GM12801 (cell line): ENCODE data around the gene ATG12.

Experiments used
- TF ChIP-seq, protein P1 (sequence below): IDR thresholded peaks from one replicate; pipeline ENCODE4 v1.5.1; 2011; ENCODE audit warnings: control low read depth; ENCODE audit not compliant: insufficient read length; ENCODE audit errors: extremely low read depth

Gene ATG12

DNA sequence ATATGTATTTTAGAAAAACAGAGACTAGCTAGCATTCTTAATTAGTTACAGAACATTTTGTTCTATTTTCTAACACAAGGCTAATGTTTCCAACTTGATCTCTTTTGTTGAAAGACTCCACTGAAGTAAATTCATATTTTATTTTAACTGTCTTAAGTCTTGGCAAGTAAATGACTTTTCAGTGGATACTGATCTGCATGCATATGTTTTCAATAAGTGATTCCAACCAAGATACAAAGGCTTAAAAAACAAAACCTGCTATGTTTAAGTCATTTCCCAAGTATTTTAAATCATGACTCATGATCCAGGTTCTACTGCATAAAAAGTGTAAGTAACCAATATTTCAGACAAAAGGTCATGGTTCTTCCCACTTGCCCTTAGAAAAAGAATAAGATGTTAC lies 30.6 kb downstream of the ATG12 start:
- TF ChIP-seq, protein P1, sequence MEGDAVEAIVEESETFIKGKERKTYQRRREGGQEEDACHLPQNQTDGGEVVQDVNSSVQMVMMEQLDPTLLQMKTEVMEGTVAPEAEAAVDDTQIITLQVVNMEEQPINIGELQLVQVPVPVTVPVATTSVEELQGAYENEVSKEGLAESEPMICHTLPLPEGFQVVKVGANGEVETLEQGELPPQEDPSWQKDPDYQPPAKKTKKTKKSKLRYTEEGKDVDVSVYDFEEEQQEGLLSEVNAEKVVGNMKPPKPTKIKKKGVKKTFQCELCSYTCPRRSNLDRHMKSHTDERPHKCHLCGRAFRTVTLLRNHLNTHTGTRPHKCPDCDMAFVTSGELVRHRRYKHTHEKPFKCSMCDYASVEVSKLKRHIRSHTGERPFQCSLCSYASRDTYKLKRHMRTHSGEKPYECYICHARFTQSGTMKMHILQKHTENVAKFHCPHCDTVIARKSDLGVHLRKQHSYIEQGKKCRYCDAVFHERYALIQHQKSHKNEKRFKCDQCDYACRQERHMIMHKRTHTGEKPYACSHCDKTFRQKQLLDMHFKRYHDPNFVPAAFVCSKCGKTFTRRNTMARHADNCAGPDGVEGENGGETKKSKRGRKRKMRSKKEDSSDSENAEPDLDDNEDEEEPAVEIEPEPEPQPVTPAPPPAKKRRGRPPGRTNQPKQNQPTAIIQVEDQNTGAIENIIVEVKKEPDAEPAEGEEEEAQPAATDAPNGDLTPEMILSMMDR, result no peak

DNA sequence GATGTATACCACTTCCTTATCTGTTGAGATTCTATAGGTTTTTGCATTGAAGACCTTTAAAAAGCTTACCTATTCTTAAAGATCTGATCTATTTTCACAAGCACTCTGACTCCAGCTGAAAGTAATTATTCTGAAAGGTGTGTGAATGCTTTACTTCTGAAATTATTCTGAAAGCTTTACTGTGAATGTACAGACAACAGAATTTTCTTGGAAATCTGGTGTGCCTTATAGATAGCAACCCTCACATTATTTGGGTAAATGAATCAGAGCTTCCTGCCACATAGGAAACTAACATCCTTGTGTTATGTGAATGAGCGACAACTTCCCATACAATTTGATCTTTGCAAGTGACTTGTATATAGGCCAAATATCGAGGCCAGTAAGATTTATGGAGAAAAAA lies 31.4 kb downstream of the ATG12 start:
- TF ChIP-seq, protein P1, result no peak

GRCh38 chr5:115807654-115808052 lies 33.7 kb downstream of the ATG12 start:
- TF ChIP-seq, protein P1, result no peak

DNA sequence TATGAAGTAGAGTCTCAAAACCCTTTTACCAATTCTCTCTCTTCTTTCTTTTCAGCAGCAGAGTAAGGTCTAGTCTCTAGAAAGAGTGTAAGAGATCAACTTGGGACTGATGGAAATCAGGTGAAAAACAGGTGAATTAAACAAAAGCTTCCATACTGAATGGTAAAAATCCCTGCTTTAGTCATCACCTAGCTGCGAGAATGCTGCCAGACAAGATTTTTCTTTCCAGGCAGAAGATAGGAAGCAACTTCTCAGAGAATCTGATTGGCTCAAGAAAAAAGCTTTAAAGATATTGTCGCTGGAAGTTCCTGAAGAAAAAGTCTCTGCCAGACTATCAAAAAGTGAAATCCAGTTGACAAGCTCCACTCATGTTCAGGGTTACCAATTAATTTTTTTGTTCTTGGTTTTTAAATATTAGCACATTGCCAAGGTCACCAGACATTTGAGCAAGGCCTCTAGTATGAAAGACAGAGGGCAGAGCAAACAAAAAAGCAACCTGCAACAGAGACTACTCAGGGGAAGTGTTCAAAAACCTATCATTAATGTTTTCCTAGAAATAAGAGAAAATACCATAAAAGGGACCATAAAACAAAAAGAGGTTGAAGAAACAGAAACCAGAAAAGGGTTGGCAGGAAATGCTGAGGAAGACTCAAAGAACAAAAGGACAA lies 34.2 kb downstream of the ATG12 start:
- TF ChIP-seq, protein P1, result no peak

- TF ChIP-seq, protein P1, result no peak
Observed at GRCh38 chr5:115801984-115802383, 39.4 kb downstream of the ATG12 start.

GRCh38 chr5:115801152-115801551 lies 40.2 kb downstream of the ATG12 start:
- TF ChIP-seq, protein P1, result no peak

GRCh38 chr5:115800108-115800507 lies 41.3 kb downstream of the ATG12 start:
- TF ChIP-seq, protein P1, result no peak
